Measurements from ENCODE around the gene CCDC136. TPM values are rescaled to one million over a fixed set of nuclear protein-coding genes. Genes with fewer than 3 reads are reported as not detected.

Gene CCDC136
- total RNA-seq, 1 experiment from 2014 or later: 31.1 TPM

GRCh38 chr7:128812514-128813168, 20.9 kb downstream of the CCDC136 start:
- H2AFZ ChIP-seq (ENCODE audit: low read length): no peak overlapping the region
- no peak overlapping the region for H3K14ac ChIP-seq (ENCODE audit: insufficient read depth, low read length)
- Mint-ChIP-seq H3K4me3 (no peak overlapping the region), H3K9me3 (no peaks in the 10 kb centered on the region), H3K27me3 (ENCODE audit: low read depth) (no peaks in the 10 kb centered on the region), H3K36me3 (ENCODE audit: insufficient read depth in 1 of 3, low read depth in 3 of 3) (peaks cover 2 to 33% (median 7%) of the 10 kb centered on the region in 3 experiments; a peak in 6 of 7 replicates), H3K27ac (no peak overlapping the region), H3K4me1 (peaks cover 0 to 6% of the 10 kb centered on the region in 2 experiments; a peak in 3 of 4 replicates)
- no peaks in the 10 kb centered on the region for H3K9me3 ChIP-seq (ENCODE audit: control insufficient read depth, low read depth, low read length)
- no peak for TF ChIP-seq CTCF (conservative IDR thresholded peaks at IDR 0.05)
- no peak overlapping the region for H2BK20ac ChIP-seq (ENCODE audit: low read depth, low read length, poor library complexity, severe bottlenecking)
- no peak overlapping the region for H2BK5ac ChIP-seq (ENCODE audit: insufficient read length, low read length)
- no peaks in the 10 kb centered on the region for H4K20me1 ChIP-seq (ENCODE audit: control insufficient read depth, insufficient read depth, insufficient read length)
- DNase-seq: no peak
- no peaks in the 10 kb centered on the region for H3K79me2 ChIP-seq (ENCODE audit: insufficient read depth, low read length)
- no peak overlapping the region for H3K27ac ChIP-seq (ENCODE audit: insufficient read length, low read depth, low read length)
- no peak overlapping the region for H2BK15ac ChIP-seq (ENCODE audit: low read depth, low read length)
- H3K23me2 ChIP-seq (ENCODE audit: insufficient read length, low read depth, low read length, poor library complexity, severe bottlenecking): no peaks in the 10 kb centered on the region
- no peaks in the 10 kb centered on the region for H3K79me1 ChIP-seq (ENCODE audit: insufficient read depth, low read depth, low read length, poor library complexity, severe bottlenecking)
- H3K9ac ChIP-seq (ENCODE audit: extremely low read depth, insufficient read length, low read length): no peak overlapping the region
- 0 out of 2 replicates have a peak, but pooled peaks cover 3% of the 10 kb centered on the region for H3K4me1 ChIP-seq (ENCODE audit: insufficient read depth, low read length)
- no peak overlapping the region for H2BK120ac ChIP-seq (ENCODE audit: low read depth, low read length, poor library complexity, severe bottlenecking)
- H3K4me2 ChIP-seq (ENCODE audit: insufficient read depth, insufficient read length, low read length): no peak overlapping the region
- no peaks in the 10 kb centered on the region for H3K27me3 ChIP-seq (ENCODE audit: insufficient read depth, low read length)
- no peak overlapping the region for H3K18ac ChIP-seq (ENCODE audit: insufficient read length, low read depth, low read length)
- no peak overlapping the region for H3T11ph ChIP-seq (ENCODE audit: low read length)
- H4K91ac ChIP-seq (ENCODE audit: insufficient read length, low read depth, low read length): no peak overlapping the region
- no CpG with 5 or more reads among the region's 11 CpGs for WGBS (ENCODE audit: extremely low coverage, insufficient read length, low lambda C conversion rate)
- H3K23ac ChIP-seq (ENCODE audit: insufficient read length, low read depth, low read length): no peak overlapping the region
- no peak overlapping the region for H4K8ac ChIP-seq (replicated peaks; ENCODE audit: insufficient read length, low read depth, low read length)
- H4K5ac ChIP-seq (ENCODE audit: insufficient read length, low read depth, low read length): no peak overlapping the region
- H3K56ac ChIP-seq (ENCODE audit: insufficient read length, low read depth, low read length): no peak overlapping the region
- H2AK5ac ChIP-seq (ENCODE audit: insufficient read length, low read length): no peak overlapping the region
- no peak overlapping the region for H3K4ac ChIP-seq (ENCODE audit: low read depth, low read length)
- no peak overlapping the region for H2BK12ac ChIP-seq (ENCODE audit: insufficient read length, low read depth, low read length)
